HUDEP-2 (cell line): ENCODE measurements around the gene POGLUT3.
A peak's percentile ranks its signal among the peaks of the same experiment; 100 is the strongest.

ENCODE experiments used
- DNase-seq, 76 experiments: peaks; one replicate each; lab custom pipeline; 2025; ENCODE audit not compliant: unreplicated experiment in 76 of 76; lab: John Stamatoyannopoulos, UW

The POGLUT3 gene

GRCh38 chr11:108498046-108498815 lies at the start of gene POGLUT3:
Gene POGLUT3, minus strand, starts transcription at chr11:108498384. Its CDS starts 18 bp downstream, at chr11:108498366.
- DNase-seq, result peak in 4 of 76 experiments; percentile 6 to 22 (median 14)

GRCh38 chr11:108545909-108546501 lies 47.8 kb upstream of the POGLUT3 start:
- DNase-seq, result no peak

GRCh38 chr11:108543316-108543964 lies 45.3 kb upstream of the POGLUT3 start:
- DNase-seq, result no peak

GRCh38 chr11:108541531-108541930 lies 43.3 kb upstream of the POGLUT3 start:
- DNase-seq, result no peak

GRCh38 chr11:108538502-108538901 lies 40.3 kb upstream of the POGLUT3 start:
- DNase-seq, result no peak

DNA sequence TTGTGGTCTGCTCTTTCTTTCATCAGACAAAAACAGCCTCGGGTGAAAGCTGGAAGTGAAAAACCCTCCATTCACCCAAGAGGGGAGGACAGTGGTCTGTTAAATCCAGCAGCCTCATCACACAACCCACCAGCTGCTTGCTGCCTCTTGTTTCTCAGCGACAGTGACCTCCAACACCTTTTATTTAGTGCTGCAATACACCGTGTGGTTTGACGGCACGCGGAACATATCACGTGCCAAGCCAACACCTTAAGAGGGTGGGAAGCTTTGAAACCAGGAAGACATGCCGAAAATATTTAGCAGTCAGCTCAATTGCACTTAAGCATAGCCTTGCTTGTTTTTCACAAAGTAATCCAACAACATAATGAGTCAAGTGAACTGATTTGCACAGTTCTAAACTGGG lies 39.8 kb upstream of the POGLUT3 start:
- DNase-seq, result no peak

DNA sequence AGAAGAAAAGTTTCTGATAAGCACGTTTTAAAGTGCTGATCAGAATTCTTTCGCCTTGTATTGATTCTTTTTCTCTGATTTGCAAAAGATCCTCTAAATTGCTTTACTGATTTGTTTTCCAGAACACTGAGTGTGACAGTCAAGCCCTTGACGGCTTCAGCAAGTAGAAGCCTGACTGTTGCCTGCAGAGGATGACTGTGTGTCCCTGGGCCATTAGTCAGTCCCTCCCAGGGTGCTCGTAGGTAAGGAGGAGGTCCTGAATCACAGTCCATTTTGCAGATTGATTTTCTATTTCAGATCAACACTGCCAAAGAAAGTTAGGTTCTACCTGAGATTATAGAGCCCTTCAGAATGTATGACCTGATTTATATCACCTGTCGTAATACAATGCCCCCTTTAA lies 38.6 kb upstream of the POGLUT3 start:
- DNase-seq, result no peak

- DNase-seq, result no peak
Observed at GRCh38 chr11:108535384-108535955, 37.3 kb upstream of the POGLUT3 start.

DNA sequence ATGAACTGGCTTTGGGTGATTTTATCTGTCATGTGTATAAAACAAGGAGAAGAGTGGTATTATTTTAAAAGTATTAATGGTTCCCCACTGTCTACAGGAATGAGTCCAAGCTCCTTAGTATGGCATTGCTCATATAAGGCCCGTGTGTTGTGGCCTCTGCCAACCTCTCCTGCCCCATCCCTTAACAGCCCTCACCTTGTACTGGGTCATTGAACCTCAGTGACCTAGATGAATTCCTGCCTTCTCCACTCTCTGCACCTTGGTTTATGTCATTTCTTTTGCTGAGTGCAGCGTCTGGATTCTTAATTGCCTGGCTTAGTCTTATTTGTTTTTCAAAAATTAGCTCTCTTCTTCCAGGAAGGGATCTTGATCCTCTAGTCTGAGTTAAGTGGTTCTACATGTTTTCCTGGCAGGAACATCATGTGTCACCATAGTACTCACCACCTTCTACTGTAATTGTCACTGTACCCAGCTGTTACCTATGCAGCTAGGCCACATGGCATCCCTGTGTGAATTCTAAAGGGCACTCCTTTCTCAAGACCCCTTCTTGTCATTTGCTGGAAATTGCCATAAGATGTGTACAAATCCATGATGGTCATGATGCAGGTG lies 36.2 kb upstream of the POGLUT3 start:
- no peak for DNase-seq

DNA sequence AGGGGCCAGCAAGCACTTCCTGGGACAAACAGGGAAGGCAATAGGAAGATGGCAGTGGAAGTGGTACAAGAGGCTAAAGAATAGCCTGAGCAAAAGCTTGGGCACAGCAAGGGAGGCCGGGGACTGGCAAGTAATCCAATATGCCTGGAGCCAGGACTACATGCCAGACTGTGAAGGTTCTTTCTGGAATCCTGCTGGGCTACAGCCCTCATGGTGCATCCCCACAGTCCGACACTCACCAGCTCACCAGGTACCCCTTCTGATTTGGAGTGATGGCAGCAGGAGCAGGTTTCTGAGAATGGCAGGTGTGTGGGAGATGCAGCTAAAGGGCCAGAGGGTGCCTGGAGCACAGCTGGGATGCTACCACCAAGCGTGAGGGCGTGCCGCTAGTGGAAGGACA lies 32.2 kb upstream of the POGLUT3 start:
- no peak for DNase-seq

- DNase-seq, result no peak
Observed at GRCh38 chr11:108527382-108527781, 29.2 kb upstream of the POGLUT3 start.

DNA sequence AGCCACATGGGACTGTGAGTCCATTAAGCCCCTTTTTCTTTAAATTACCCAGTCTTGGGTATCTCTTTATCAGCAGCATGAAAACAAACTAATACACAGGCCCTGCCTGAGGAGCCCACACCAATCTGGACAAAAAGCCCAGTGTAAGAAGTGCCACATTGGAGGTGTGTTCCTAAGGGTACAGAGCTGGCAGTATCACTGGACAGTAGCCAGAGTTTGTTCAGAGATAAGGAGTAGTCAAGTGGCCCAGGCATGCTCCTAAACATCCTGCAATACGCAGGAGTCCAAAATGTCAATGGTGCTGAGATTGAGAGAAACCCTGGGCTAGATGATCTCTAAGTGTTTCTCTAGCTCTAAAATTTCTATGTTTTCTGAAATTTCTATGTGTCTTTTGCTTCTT lies 27.0 kb upstream of the POGLUT3 start:
- DNase-seq, result no peak

- no peak for DNase-seq
Observed at GRCh38 chr11:108524422-108524821, 26.2 kb upstream of the POGLUT3 start.

GRCh38 chr11:108522318-108522717 lies 24.1 kb upstream of the POGLUT3 start:
- DNase-seq, result no peak

DNA sequence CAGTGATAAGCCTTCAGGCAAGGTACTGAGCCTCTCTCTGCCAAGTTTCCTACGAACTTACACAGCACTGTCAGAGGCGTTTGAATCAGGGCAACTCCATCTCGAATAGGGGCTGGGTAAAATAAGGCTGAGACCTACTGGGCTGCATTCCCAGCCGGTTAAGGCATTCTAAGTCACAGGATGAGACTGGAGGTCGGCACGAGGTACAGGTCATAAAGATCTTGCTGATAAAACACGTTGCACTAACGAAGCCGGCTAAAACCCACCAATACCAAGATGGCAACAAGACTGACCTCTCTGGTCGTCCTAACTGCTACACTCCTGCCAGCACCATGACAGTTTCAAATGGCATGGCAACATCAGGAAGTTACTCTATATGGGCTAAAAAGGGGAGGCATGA lies 20.4 kb upstream of the POGLUT3 start:
- no peak for DNase-seq

- no peak for DNase-seq
Observed at GRCh38 chr11:108516125-108516524, 17.9 kb upstream of the POGLUT3 start.

DNA sequence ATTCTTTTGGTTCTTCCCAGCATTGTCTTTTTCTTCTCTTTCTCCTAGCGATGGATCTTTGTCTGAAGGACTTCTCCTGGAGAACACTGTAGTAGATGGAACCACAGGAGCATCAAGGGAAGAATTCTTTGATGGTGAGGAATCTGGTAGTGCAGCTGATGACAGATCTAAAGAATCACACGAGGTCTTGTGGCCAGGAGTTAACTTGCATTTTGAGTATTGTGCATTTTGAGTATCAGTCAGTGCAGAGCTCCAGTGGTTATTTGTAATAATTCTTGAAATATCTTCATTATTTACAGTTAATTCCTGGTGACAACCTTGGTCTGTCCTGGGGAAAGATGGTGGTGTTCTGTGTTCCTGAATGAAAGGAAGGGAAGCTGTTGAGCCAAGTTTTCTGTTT lies 14.5 kb upstream of the POGLUT3 start:
- DNase-seq, result no peak

DNA sequence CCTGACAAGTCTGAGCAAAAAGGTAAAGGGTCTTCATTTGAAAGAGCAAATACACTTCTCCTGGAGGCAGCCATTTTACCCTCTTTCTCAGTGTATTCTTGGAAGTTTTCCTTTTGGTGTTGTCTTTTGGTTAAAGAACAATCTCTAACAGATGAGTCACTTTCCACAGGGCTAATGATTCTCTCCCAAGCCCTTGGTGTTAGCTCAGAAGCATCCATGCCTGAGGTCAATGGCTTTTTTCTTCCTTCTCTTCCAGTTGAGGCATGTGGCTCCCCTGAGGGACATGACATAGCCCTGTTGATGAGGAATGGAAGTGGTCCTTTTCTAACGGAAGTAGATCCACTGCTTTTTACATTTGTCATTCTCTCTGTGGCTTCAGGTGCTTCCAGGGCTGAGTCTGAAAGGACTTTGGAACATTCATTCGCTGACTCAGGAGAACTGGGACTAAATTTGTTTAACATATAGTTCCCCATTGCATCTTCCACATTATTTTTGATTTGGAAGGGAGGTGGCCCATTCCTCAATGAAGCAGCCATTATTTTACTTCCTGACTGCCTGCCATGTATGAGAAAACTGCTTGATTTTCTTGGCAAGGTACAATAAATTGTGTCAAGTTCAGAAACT lies 13.8 kb upstream of the POGLUT3 start:
- DNase-seq, result no peak

DNA sequence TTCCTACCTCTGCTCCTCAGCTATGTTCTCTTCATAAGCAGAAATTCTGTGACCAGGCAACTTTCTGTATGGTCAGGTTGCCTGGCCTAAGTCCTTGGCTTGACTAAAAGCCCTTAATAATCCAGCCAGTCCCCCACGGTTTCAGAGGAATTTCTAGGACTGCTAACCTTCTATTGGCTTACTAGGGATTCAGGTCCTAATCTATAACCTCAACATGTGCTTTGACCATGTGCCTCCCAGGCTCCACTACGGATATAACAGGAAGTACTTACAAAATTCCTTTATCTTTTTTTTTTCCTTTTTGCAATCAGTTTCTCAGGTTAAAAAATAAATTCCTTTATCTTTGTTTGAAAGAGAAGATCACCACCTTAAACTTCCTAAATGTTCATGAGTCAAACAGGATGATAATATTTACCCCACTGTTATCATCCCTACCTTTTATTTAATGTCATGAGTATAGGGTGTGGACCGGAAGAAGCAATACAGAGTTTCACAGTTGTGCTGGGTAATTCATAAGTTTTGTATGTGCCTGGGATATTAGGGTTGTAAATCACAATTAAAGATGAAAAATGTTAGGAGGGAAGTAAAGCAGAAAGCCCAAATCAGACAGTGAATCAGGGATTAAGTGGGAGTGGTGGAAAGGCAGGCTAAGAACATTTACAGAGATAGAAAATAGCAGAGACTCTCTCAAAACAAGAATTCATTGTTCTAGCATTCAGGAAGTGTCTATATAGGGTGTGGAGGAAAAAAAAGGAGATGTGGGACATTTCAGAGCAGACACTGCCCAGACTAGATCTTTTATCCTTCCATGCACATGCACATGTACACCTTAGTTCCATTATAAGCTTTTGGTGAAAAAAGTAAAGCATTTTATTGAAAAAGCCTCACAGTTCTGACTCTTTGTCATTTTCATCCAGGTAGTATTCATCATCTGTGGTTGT lies 10.7 kb upstream of the POGLUT3 start:
- no peak for DNase-seq

- DNase-seq, result no peak
Observed at GRCh38 chr11:108501396-108501795, 3.2 kb upstream of the POGLUT3 start.
